HG02763 (cell line): ENCODE results near the gene SHOC1.
"Not testable (repeated sequence)": the region's sequence is repeated elsewhere in the genome, so short reads cannot be mapped to it uniquely, and the experiment has no call there.

Source experiments
- ATAC-seq: cut with Tn5 transposase; IDR thresholded peaks from one replicate; pipeline ENCODE4 v1.9.1; 2021; ENCODE audit warnings: mild to moderate bottlenecking, moderate library complexity; ENCODE audit not compliant: unreplicated experiment

Gene SHOC1

GRCh38 chr9:111805830-111806241, 11.1 kb upstream of the SHOC1 start:
- ATAC-seq = no peak

GRCh38 chr9:111805262-111805661, 10.5 kb upstream of the SHOC1 start:
- no peak for ATAC-seq

GRCh38 chr9:111804636-111805035, 9.9 kb upstream of the SHOC1 start:
- ATAC-seq = no peak

- no peak for ATAC-seq
These were observed 9.2 kb upstream of the SHOC1 start for GRCh38 chr9:111803924-111804323.

GRCh38 chr9:111799915-111800526, 5.3 kb upstream of the SHOC1 start:
- no peak for ATAC-seq

- no peak for ATAC-seq
These were observed 4.8 kb upstream of the SHOC1 start for GRCh38 chr9:111799506-111799905.

GRCh38 chr9:111798786-111799185, 4.0 kb upstream of the SHOC1 start:
- ATAC-seq = no peak

GRCh38 chr9:111795557-111795839, 761 bp upstream of the SHOC1 start:
- no peak for ATAC-seq

GRCh38 chr9:111791821-111792220, 2.9 kb downstream of the SHOC1 start:
- not testable (repeated sequence) for ATAC-seq

- no peak for ATAC-seq
These were observed 4.9 kb downstream of the SHOC1 start for GRCh38 chr9:111789881-111790280.

- ATAC-seq = no peak
These were observed 10.9 kb downstream of the SHOC1 start for GRCh38 chr9:111783857-111784256.

GRCh38 chr9:111783424-111783823, 11.3 kb downstream of the SHOC1 start:
- ATAC-seq = no peak

- no peak for ATAC-seq
These were observed 28.7 kb downstream of the SHOC1 start for GRCh38 chr9:111766066-111766465.

- no peak for ATAC-seq
These were observed 32.2 kb downstream of the SHOC1 start for GRCh38 chr9:111762556-111762955.

- peak; percentile 65 for ATAC-seq
These were observed 34.7 kb downstream of the SHOC1 start for GRCh38 chr9:111759762-111760639.

- ATAC-seq = no peak
These were observed 39.9 kb downstream of the SHOC1 start for GRCh38 chr9:111754800-111755199.

GRCh38 chr9:111752455-111752854, 42.3 kb downstream of the SHOC1 start:
- no peak for ATAC-seq
